Measurements from ENCODE around the gene CEP95.
A peak's percentile ranks its signal among the peaks of the same experiment; 100 is the strongest.

The CEP95 gene

GRCh38 chr17:64506576-64507412 is at the start of gene CEP95 (continued):
- no peak for TF ChIP-seq ZNF169 (tag by site-specific recombination; IDR thresholded peaks at IDR 0.05)
- no peak for TF ChIP-seq REST (tag by site-specific recombination; IDR thresholded peaks at IDR 0.05)
- TF ChIP-seq INSM2 (tag by site-specific recombination; IDR thresholded peaks at IDR 0.05) = no peak; the same call in 1 of the 2 replicates
- TF ChIP-seq ZNF610 (tag by site-specific recombination; IDR thresholded peaks at IDR 0.05; ENCODE audit: borderline replicate concordance) = peak; percentile 72
- no peak for TF ChIP-seq ZNF623 (tag by site-specific recombination; IDR thresholded peaks at IDR 0.05)
- peak; percentile 74; the same call in 1 of the 2 replicates for TF ChIP-seq ZNF391 (tag by site-specific recombination; IDR thresholded peaks at IDR 0.05; ENCODE audit: borderline replicate concordance, low read depth)
- TF ChIP-seq ZNF433 (tag by site-specific recombination; IDR thresholded peaks at IDR 0.05; ENCODE audit: low read depth) = no peak
- TF ChIP-seq ZNF747 (tag by site-specific recombination; IDR thresholded peaks at IDR 0.05) = no peak
- no peak for TF ChIP-seq ZFP41 (tag by site-specific recombination; IDR thresholded peaks at IDR 0.05; ENCODE audit: borderline replicate concordance)
- no peak for TF ChIP-seq ZNF704 (tag by site-specific recombination; IDR thresholded peaks at IDR 0.05)
- no peak for TF ChIP-seq ZNF221 (tag by site-specific recombination; IDR thresholded peaks at IDR 0.05; ENCODE audit: borderline replicate concordance)
- no peak for TF ChIP-seq ZNF404 (tag by site-specific recombination; IDR thresholded peaks at IDR 0.05)
- peak; percentile 27; the same call in 1 of the 2 replicates for TF ChIP-seq ZNF777 (tag by site-specific recombination; IDR thresholded peaks at IDR 0.05; ENCODE audit: borderline replicate concordance)
- TF ChIP-seq ZNF23 (tag by site-specific recombination; IDR thresholded peaks at IDR 0.05; ENCODE audit: borderline replicate concordance) = no peak
- no peak for TF ChIP-seq ZNF202 (tag by site-specific recombination; IDR thresholded peaks at IDR 0.05; ENCODE audit: borderline replicate concordance)
- TF ChIP-seq ZNF114 (tag by site-specific recombination; IDR thresholded peaks at IDR 0.05) = no peak
- TF ChIP-seq ZNF223 (tag by site-specific recombination; IDR thresholded peaks at IDR 0.05) = no peak
- TF ChIP-seq ZNF394 (tag by site-specific recombination; IDR thresholded peaks at IDR 0.05; ENCODE audit: borderline replicate concordance) = peak; percentile 68
- no peak for TF ChIP-seq BCL11A (tag by site-specific recombination; IDR thresholded peaks at IDR 0.05; ENCODE audit: low read depth)
- TF ChIP-seq ZSCAN23 (tag by site-specific recombination; IDR thresholded peaks at IDR 0.05) = peak; percentile 84
- TF ChIP-seq ZNF362 (tag by site-specific recombination; IDR thresholded peaks at IDR 0.05) = no peak
- TF ChIP-seq ZNF112 (tag by site-specific recombination; IDR thresholded peaks at IDR 0.05) = no peak
- TF ChIP-seq ZNF558 (tag by site-specific recombination; IDR thresholded peaks at IDR 0.05) = peak; percentile 61
- no peak for TF ChIP-seq ZNF426 (tag by site-specific recombination; IDR thresholded peaks at IDR 0.05)
- no peak for TF ChIP-seq ZNF18 (tag by site-specific recombination; IDR thresholded peaks at IDR 0.05)
- TF ChIP-seq ZNF660 (tag by site-specific recombination; IDR thresholded peaks at IDR 0.05) = peak; percentile 86
- TF ChIP-seq ZNF626 (tag by site-specific recombination; IDR thresholded peaks at IDR 0.05) = 0 out of 2 replicates have a peak, but pooled peaks have one; percentile 48
- TF ChIP-seq ZNF701 (tag by site-specific recombination; IDR thresholded peaks at IDR 0.05) = no peak
- peak; percentile 99 for TF ChIP-seq ZNF350 (tag by site-specific recombination; IDR thresholded peaks at IDR 0.05)
- TF ChIP-seq ZNF677 (tag by site-specific recombination; IDR thresholded peaks at IDR 0.05) = no peak
- TF ChIP-seq OVOL3 (tag by site-specific recombination; IDR thresholded peaks at IDR 0.05) = no peak
